Lower leg skin (tissue), 4 donors: ENCODE measurements around the gene TGFBR3. TPM values are rescaled to one million over a fixed set of nuclear protein-coding genes. Genes with fewer than 3 reads are reported as not detected.

Experiments used
- DNase-seq, 2 donors: peaks; one replicate each; pipeline ENCODE4 v3.0.0-alpha.2; 2019; ENCODE audit warnings: low spot score in 2 of 2
- H3K4me3 ChIP-seq: fragments of 200-600 bp; sonication (generic); 2 replicates; pipeline ENCODE4 v1.5.1; 2017; ENCODE audit warnings: mild to moderate bottlenecking, low read depth; ENCODE audit not compliant: poor library complexity, severe bottlenecking
- POLR2A ChIP-seq, 2 donors: fragments of 450-650 bp; IDR thresholded peaks; one replicate each; pipeline ENCODE4 v1.6.1; 2016 to 2017; ENCODE audit warnings: antibody characterized with exemption in 2 of 2, mild to moderate bottlenecking in 1 of 2, moderate library complexity in 1 of 2
- WGBS, 2 donors: methylation state at CpG; one replicate each; pipeline ENCODE4 v1.1.5; 2018; 5-methylcytosine and 5-hydroxymethylcytosine counted together
- intact Hi-C: fragments of 100-400 bp; cut with DNase I; formaldehyde crosslinking; loops from one replicate; pipeline ENCODE4 v1.15.0; 2023; ENCODE audit warnings: low total_unique reads
- total RNA-seq, 4 donors: library from RNA; depleted of rRNA; stranded (reverse); fragments of >200 nt; gene quantifications; one replicate each; pipeline ENCODE4 v1.1.0, GENCODE V29; 2016
- TF ChIP-seq, protein P1 (sequence below), 3 donors: fragments of 450-650 bp; IDR thresholded peaks; one replicate each; pipeline ENCODE4 v1.5.1; 2016; ENCODE audit warnings: antibody characterized with exemption in 3 of 3, mild to moderate bottlenecking in 3 of 3, moderate library complexity in 2 of 3

Gene TGFBR3
- total RNA-seq, 4 donors from 2014 or later: 79.4 to 134 (median 116) TPM

DNA sequence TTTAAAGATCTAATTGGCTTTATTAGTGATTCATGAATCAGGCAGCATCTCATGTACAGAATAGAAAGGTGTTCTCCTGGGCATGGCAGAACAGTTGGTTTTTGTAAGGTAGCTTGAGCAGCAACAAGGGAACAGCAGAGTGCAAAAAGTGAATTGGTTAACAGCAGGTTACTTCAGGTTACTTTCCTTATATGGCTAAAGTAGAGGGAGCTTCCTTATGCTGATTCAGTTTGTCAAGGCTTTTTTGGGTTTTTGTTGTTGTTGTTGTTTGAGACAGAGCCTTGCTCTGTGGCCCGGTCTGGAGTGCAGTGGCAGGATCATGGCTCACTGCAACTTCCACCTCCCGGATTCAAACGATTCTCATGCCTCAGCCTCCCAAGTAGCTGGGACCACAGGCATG is 252.5 kb downstream of the TGFBR3 start:
- TF ChIP-seq POLR2A (IDR thresholded peaks at IDR 0.05): no peak
- TF ChIP-seq, protein P1, sequence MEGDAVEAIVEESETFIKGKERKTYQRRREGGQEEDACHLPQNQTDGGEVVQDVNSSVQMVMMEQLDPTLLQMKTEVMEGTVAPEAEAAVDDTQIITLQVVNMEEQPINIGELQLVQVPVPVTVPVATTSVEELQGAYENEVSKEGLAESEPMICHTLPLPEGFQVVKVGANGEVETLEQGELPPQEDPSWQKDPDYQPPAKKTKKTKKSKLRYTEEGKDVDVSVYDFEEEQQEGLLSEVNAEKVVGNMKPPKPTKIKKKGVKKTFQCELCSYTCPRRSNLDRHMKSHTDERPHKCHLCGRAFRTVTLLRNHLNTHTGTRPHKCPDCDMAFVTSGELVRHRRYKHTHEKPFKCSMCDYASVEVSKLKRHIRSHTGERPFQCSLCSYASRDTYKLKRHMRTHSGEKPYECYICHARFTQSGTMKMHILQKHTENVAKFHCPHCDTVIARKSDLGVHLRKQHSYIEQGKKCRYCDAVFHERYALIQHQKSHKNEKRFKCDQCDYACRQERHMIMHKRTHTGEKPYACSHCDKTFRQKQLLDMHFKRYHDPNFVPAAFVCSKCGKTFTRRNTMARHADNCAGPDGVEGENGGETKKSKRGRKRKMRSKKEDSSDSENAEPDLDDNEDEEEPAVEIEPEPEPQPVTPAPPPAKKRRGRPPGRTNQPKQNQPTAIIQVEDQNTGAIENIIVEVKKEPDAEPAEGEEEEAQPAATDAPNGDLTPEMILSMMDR (IDR thresholded peaks at IDR 0.05): no peak
- no peak overlapping the region for H3K4me3 ChIP-seq
- DNase-seq: peak in 1 of 2 donors; percentile 2
- intact Hi-C loops: no loop called here
- WGBS, 2 donors: 89 to 100% methylated on average over 3 of the region's 3 CpGs

DNA sequence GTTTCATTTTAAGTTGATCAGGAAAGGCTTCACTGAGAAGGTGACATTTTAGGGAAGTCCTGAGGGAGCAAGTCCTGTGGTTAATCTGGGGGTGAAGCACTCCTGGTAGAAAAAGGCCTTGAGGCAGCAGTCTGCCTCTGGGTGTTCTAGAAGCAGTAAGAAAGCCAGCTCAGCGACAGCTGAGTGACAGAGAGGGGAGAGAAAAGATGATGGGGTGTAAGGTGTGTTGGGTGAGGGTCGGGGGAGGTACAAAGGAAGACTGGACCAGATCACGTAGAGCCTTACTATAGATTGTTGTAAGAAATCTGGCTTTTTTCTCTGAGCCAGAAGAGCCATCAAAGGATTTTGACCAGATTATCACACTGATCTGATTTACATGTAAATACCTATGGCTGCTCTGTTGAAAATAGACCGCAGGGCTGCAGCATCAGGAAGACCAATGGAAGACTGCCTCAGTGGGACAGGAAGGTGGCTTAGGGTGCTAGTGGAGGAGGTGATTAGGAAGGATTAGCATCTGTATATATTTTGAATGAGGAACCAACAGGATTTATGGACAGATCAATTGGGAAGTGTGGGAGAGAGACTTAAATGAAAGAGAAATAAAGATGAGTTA is 254.1 kb downstream of the TGFBR3 start:
- WGBS, 2 donors: 81 to 89% methylated on average over 4 of the region's 4 CpGs
- TF ChIP-seq, protein P1 (IDR thresholded peaks at IDR 0.05): no peak
- no peak for TF ChIP-seq POLR2A (IDR thresholded peaks at IDR 0.05)
- intact Hi-C loops: no loop called here
- no peak overlapping the region for H3K4me3 ChIP-seq
- no peak for DNase-seq

DNA sequence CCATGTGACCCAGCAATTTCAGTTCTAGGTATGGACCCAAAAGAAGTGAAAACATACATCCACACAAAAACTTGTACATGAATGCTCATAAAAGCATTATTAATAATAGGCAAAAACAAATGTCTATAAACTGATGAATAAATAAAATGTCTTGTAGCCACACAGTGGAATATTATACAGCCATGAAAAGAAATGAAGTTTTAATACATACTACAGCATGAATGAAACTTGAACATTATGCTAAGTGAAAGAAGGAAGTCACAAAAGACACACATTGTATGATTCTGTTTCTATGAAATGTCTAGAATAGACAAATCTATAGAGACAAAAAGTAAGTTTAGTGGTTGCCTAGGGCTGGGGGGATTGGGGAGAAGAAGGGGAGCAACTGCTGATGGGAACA is 255.1 kb downstream of the TGFBR3 start:
- TF ChIP-seq POLR2A (IDR thresholded peaks at IDR 0.05): no peak
- TF ChIP-seq, protein P1 (IDR thresholded peaks at IDR 0.05): no peak

More for the DNA sequence above, 255.1 kb downstream of the TGFBR3 start:
- intact Hi-C loops: no loop called here
- no peak overlapping the region for H3K4me3 ChIP-seq
- DNase-seq: no peak

Other genes with a start within 250 kb of the TGFBR3 start
- not detected for gene BRDT, start 63.2 kb upstream of the TGFBR3 start, total RNA-seq
- gene EPHX4, start 143.8 kb upstream of the TGFBR3 start, total RNA-seq: 1 to 10 TPM in 3 of 4 donors, under 1 TPM in 1; 0.17 to 3.4 (median 1.5) TPM
- not detected for gene SETSIP, start 189.3 kb upstream of the TGFBR3 start, total RNA-seq
- gene BTBD8, start 194.2 kb upstream of the TGFBR3 start, total RNA-seq: 1 to 10 TPM; 1.3 to 5.0 (median 2.8) TPM